Mesendoderm (in vitro differentiated cells): Measurements from ENCODE around the gene CMIP.

Experiments used
- DNase-seq: peaks from one replicate; pipeline ENCODE4 v3.0.0; 2013
- H2AK5ac ChIP-seq: 2 replicates; pipeline ENCODE4 v1.6.1; 2013; ENCODE audit warnings: low read length, inconsistent platforms
- H2BK120ac ChIP-seq: 2 replicates; pipeline ENCODE4 v1.6.1; 2013; ENCODE audit warnings: low read depth, mild to moderate bottlenecking, low read length, moderate library complexity, mixed read lengths
- H2BK15ac ChIP-seq: replicated peaks from 2 replicates; pipeline ENCODE4 v1.6.1; 2013; ENCODE audit warnings: low read depth, mild to moderate bottlenecking, moderate library complexity
- H2BK5ac ChIP-seq: 2 replicates; pipeline ENCODE4 v1.6.1; 2013; ENCODE audit warnings: low read length, inconsistent platforms
- H3K18ac ChIP-seq: 2 replicates; pipeline ENCODE4 v1.6.1; 2013; ENCODE audit warnings: mild to moderate bottlenecking, low read length, mixed read lengths
- H3K23ac ChIP-seq: one replicate; pipeline ENCODE4 v1.6.1; 2013; ENCODE audit warnings: low read length
- H3K27ac ChIP-seq: 2 replicates; pipeline ENCODE4 v1.5.1; 2013; ENCODE audit warnings: low read depth, mild to moderate bottlenecking, inconsistent platforms, low read length, moderate library complexity
- H3K27me3 ChIP-seq: 2 replicates; pipeline ENCODE4 v1.6.1; 2013; ENCODE audit warnings: low read length, control low read depth, mild to moderate bottlenecking, inconsistent platforms; ENCODE audit not compliant: insufficient read depth, poor library complexity
- H3K36me3 ChIP-seq: 2 replicates; pipeline ENCODE4 v1.6.1; 2013; ENCODE audit warnings: low read length, inconsistent platforms; ENCODE audit not compliant: control insufficient read depth, insufficient read depth
- H3K4ac ChIP-seq: one replicate; pipeline ENCODE4 v1.6.1; 2013; ENCODE audit warnings: low read depth, mild to moderate bottlenecking, low read length, moderate library complexity
- H3K4me1 ChIP-seq: 2 replicates; pipeline ENCODE4 v1.6.1; 2013; ENCODE audit warnings: low read depth, low read length, inconsistent platforms; ENCODE audit not compliant: control insufficient read depth
- H3K4me2 ChIP-seq: 2 replicates; pipeline ENCODE4 v1.6.1; 2013; ENCODE audit warnings: low read length
- H3K4me3 ChIP-seq: 2 replicates; pipeline ENCODE4 v1.5.1; 2013; ENCODE audit warnings: mild to moderate bottlenecking, low read length
- H3K56ac ChIP-seq: one replicate; pipeline ENCODE4 v1.6.1; 2013; ENCODE audit warnings: low read length
- H3K79me1 ChIP-seq: 2 replicates; pipeline ENCODE4 v1.6.1; 2013; ENCODE audit warnings: low read length, inconsistent platforms
- H3K79me2 ChIP-seq: 2 replicates; pipeline ENCODE4 v1.6.1; 2013; ENCODE audit warnings: mild to moderate bottlenecking, low read length; ENCODE audit not compliant: control insufficient read depth, insufficient read depth
- H3K9ac ChIP-seq: 2 replicates; pipeline ENCODE4 v1.6.1; 2013; ENCODE audit warnings: low read length, inconsistent platforms
- H4K5ac ChIP-seq: one replicate; pipeline ENCODE4 v1.6.1; 2013; ENCODE audit warnings: low read length
- H4K8ac ChIP-seq: one replicate; pipeline ENCODE4 v1.6.1; 2013; ENCODE audit warnings: low read depth, mild to moderate bottlenecking, control low read depth, low read length, moderate library complexity
- WGBS: extraction: QIAGEN DNeasy Blood & Tissue Kit; methylation state at CpG from one replicate; pipeline ENCODE4 v1.1.7; 2013; ENCODE audit warnings: low lambda C conversion rate, missing lambda C conversion rate; ENCODE audit not compliant: insufficient coverage; ENCODE audit errors: extremely low coverage; 5-methylcytosine and 5-hydroxymethylcytosine counted together

CMIP gene

GRCh38 chr16:81678326-81679095, 233.9 kb downstream of the CMIP start:
- Histone ChIP-seq H3K4ac (no peak overlapping the region), H2AK5ac (no peak overlapping the region), H3K4me2 (no peak overlapping the region), H4K8ac (no peak overlapping the region), H3K36me3 (peaks cover 2% of the 10 kb centered on the region), H3K79me1 (no peaks in the 10 kb centered on the region), H3K56ac (no peak overlapping the region), H3K23ac (no peak overlapping the region), H3K4me1 (no peaks in the 10 kb centered on the region), H2BK15ac (no peak overlapping the region), H2BK5ac (no peak overlapping the region), H3K4me3 (no peak overlapping the region), H3K9ac (no peak overlapping the region), H3K18ac (no peak overlapping the region), H2BK120ac (no peak overlapping the region), H3K27ac (no peak overlapping the region), H3K27me3 (no peaks in the 10 kb centered on the region), H4K5ac (no peak overlapping the region), H3K79me2 (no peaks in the 10 kb centered on the region)
- DNase-seq, result no peak
- WGBS, result no CpG with 5 or more reads among the region's 35 CpGs

GRCh38 chr16:81679721-81680430, 235.3 kb downstream of the CMIP start:
- no peak overlapping the region for H4K5ac ChIP-seq
- no peaks in the 10 kb centered on the region for H3K79me1 ChIP-seq
- H2BK15ac ChIP-seq, result no peak overlapping the region
- H3K4ac ChIP-seq, result no peak overlapping the region
- H3K18ac ChIP-seq, result no peak overlapping the region
- no peak overlapping the region for H4K8ac ChIP-seq
- H3K4me1 ChIP-seq, result no peaks in the 10 kb centered on the region
- no CpG with 5 or more reads among the region's 16 CpGs for WGBS
- no peak overlapping the region for H2BK5ac ChIP-seq
- H2AK5ac ChIP-seq, result no peak overlapping the region
- no peak overlapping the region for H2BK120ac ChIP-seq
- H3K4me2 ChIP-seq, result no peak overlapping the region
- no peaks in the 10 kb centered on the region for H3K27me3 ChIP-seq
- H3K56ac ChIP-seq, result no peak overlapping the region
- H3K4me3 ChIP-seq, result no peak overlapping the region
- no peak for DNase-seq
- H3K23ac ChIP-seq, result no peak overlapping the region
- no peaks in the 10 kb centered on the region for H3K79me2 ChIP-seq
- no peak overlapping the region for H3K27ac ChIP-seq
- H3K9ac ChIP-seq, result no peak overlapping the region
- H3K36me3 ChIP-seq, result peaks cover 2% of the 10 kb centered on the region

GRCh38 chr16:81680444-81681275, 236.1 kb downstream of the CMIP start:
- H3K79me1 ChIP-seq, result no peaks in the 10 kb centered on the region
- no peak for DNase-seq
- no peak overlapping the region for H3K4me3 ChIP-seq
- no peak overlapping the region for H2BK120ac ChIP-seq
- WGBS, result no CpG with 5 or more reads among the region's 22 CpGs
- no peak overlapping the region for H4K5ac ChIP-seq
- no peaks in the 10 kb centered on the region for H3K4me1 ChIP-seq
- no peak overlapping the region for H2AK5ac ChIP-seq
- H3K4me2 ChIP-seq, result no peak overlapping the region
- H3K23ac ChIP-seq, result no peak overlapping the region
- peaks cover 2% of the 10 kb centered on the region for H3K36me3 ChIP-seq
- no peak overlapping the region for H2BK5ac ChIP-seq
- no peak overlapping the region for H3K4ac ChIP-seq
- H3K9ac ChIP-seq, result no peak overlapping the region
- no peak overlapping the region for H3K27ac ChIP-seq
- H3K56ac ChIP-seq, result no peak overlapping the region
- H2BK15ac ChIP-seq, result no peak overlapping the region
- no peak overlapping the region for H4K8ac ChIP-seq
- no peaks in the 10 kb centered on the region for H3K79me2 ChIP-seq
- no peak overlapping the region for H3K18ac ChIP-seq
- no peaks in the 10 kb centered on the region for H3K27me3 ChIP-seq

- no peaks in the 10 kb centered on the region for H3K79me2 ChIP-seq
- no peak overlapping the region for H3K4ac ChIP-seq
- no peak overlapping the region for H2BK15ac ChIP-seq
- H2BK5ac ChIP-seq, result no peak overlapping the region
- no peaks in the 10 kb centered on the region for H3K4me1 ChIP-seq
- no peak for DNase-seq
- WGBS, result no CpG with 5 or more reads among the region's 14 CpGs
- no peaks in the 10 kb centered on the region for H3K27me3 ChIP-seq
- H3K4me2 ChIP-seq, result no peak overlapping the region
- H2BK120ac ChIP-seq, result no peak overlapping the region
- H3K9ac ChIP-seq, result no peak overlapping the region
- no peak overlapping the region for H3K18ac ChIP-seq
- no peak overlapping the region for H3K23ac ChIP-seq
- H2AK5ac ChIP-seq, result no peak overlapping the region
- H3K79me1 ChIP-seq, result no peaks in the 10 kb centered on the region
- H4K5ac ChIP-seq, result no peak overlapping the region
- no peak overlapping the region for H3K4me3 ChIP-seq
- H3K56ac ChIP-seq, result no peak overlapping the region
- H3K27ac ChIP-seq, result no peak overlapping the region
- peaks cover 2% of the 10 kb centered on the region for H3K36me3 ChIP-seq
- no peak overlapping the region for H4K8ac ChIP-seq
Measured at GRCh38 chr16:81681311-81681710, 236.7 kb downstream of the CMIP start.

- no peak overlapping the region for H3K56ac ChIP-seq
- H3K79me2 ChIP-seq, result no peaks in the 10 kb centered on the region
- H3K23ac ChIP-seq, result no peak overlapping the region
- no peaks in the 10 kb centered on the region for H3K4me1 ChIP-seq
- no peak overlapping the region for H3K9ac ChIP-seq
- no peak overlapping the region for H3K4ac ChIP-seq
- H3K18ac ChIP-seq, result no peak overlapping the region
- no peak overlapping the region for H4K5ac ChIP-seq
- H2AK5ac ChIP-seq, result no peak overlapping the region
- no peak for DNase-seq
- no CpG with 5 or more reads among the region's 13 CpGs for WGBS
- no peak overlapping the region for H3K4me2 ChIP-seq
- H3K4me3 ChIP-seq, result no peak overlapping the region
- H4K8ac ChIP-seq, result no peak overlapping the region
- H3K36me3 ChIP-seq, result peaks cover 2% of the 10 kb centered on the region
- no peak overlapping the region for H2BK120ac ChIP-seq
- H3K79me1 ChIP-seq, result peaks cover 5% of the 10 kb centered on the region
- no peak overlapping the region for H3K27ac ChIP-seq
- H2BK5ac ChIP-seq, result no peak overlapping the region
- no peaks in the 10 kb centered on the region for H3K27me3 ChIP-seq
- no peak overlapping the region for H2BK15ac ChIP-seq
Measured at GRCh38 chr16:81684242-81684837, 239.7 kb downstream of the CMIP start.
